ENCODE measurements around the gene SHMT2. TPM values are rescaled to one million over a fixed set of nuclear protein-coding genes. Genes with fewer than 3 reads are reported as not detected.

Gene SHMT2
- total RNA-seq, 1 experiment from 2014 or later = 280 TPM

DNA sequence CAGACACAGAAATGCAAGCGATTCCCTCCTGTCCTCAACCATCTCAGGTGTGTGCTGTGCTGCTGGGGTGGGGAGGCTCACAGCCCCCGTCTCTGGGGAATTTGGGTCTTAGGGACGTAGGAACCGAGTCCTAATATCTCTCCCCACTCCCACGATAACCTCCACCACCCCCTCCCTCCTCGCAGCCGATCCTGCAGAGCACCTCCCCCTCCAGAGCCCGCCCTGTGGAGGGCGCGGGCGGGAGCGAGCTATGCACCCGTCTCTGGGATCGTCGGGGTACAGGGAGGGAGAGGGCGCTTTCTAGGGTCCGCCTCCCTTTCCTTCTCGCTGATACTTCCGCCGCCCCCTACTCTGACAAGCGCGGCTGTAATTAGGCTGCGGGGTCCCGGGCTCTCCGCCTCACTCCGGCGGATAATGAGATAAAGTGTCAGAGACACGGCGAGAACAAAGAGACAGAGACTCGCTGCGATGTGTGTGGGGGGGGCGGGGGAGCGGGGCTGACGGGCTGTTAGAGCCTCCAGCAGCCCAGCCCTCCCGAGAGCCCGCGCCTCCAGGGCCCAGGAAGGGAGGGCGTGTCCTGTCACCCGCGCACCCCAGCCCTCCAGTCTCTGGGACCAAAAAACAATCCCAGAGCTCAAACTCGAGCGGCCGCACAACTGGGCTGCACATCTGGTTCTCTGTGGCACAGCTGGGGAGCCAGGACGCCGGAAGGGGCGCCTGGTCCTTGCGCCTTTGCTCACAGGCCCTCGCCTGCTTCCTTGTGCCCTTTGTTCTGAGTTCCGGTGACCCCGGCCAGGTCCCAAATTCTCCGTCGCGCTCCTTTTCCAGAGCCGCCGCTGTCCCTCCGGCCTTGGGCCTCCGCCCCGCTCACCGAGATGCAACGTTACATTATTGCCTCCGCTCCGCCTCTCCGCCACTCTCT lies 8.7 kb downstream of the SHMT2 start:
- Histone ChIP-seq H2AFZ (ENCODE audit: low read depth, low read length, poor library complexity, severe bottlenecking) (no peak overlapping the region), H3K27ac (ENCODE audit: low read depth, low read length) (no peak overlapping the region), H3K9me2 (ENCODE audit: insufficient read depth) (no peaks in the 10 kb centered on the region), H3K27me3 (ENCODE audit: insufficient read depth, low read length) (peaks cover 4% of the 10 kb centered on the region; the same call in 1 of the 2 replicates), H3K4me1 (ENCODE audit: control insufficient read depth in 1 of 2, insufficient read depth in 2 of 2, low read length in 2 of 2) (peaks cover 20 to 34% of the 10 kb centered on the region in 2 experiments), H3K4me2 (ENCODE audit: low read length) (peak overlapping the region; percentile 77), H3K79me2 (ENCODE audit: insufficient read depth, low read length) (no peaks in the 10 kb centered on the region; the same call in 1 of the 2 replicates), H3K36me3 (ENCODE audit: control insufficient read depth in 1 of 2, insufficient read depth in 2 of 2, low read length in 2 of 2) (peaks cover 8 to 10% of the 10 kb centered on the region in 2 experiments), H3K9me3 (ENCODE audit: control insufficient read depth in 1 of 2, insufficient read depth in 1 of 2, low read depth in 1 of 2, low read length in 2 of 2) (no peaks in the 10 kb centered on the region), H4K20me1 (ENCODE audit: insufficient read depth) (no peaks in the 10 kb centered on the region), H3K4me3 (replicated peaks in 1 of 2; ENCODE audit: low read depth in 1 of 2, low read length in 2 of 2) (no peak overlapping the region), H3K9ac (ENCODE audit: low read length) (no peak overlapping the region)
- RAD21 ChIA-PET (ENCODE audit: low non-redundant PET in 1 of 2, low total read pairs in 2 of 2, uncharacterized antibody in 2 of 2, unreplicated experiment in 2 of 2) = no interaction called here
- POLR2A ChIA-PET = interaction anchor here (3.5 kb wide), 1 partner anchor 8 kb away, joined by 16 read pairs; the partner anchor contains the start of gene SHMT2
- no peak for ATAC-seq
- intact Hi-C loops (cut with micrococcal nuclease) = no loop called here
- CTCF ChIA-PET = interaction anchor here (0.6 to 3.3 kb wide), 7 partner anchors 8 to 217 kb away, joined by 3 to 38 read pairs (median 5); partner anchors contain the start of genes INHBE, NEMP1 and SHMT2
- no TSS peak for BruUV-seq (replicated peaks)
- TF ChIP-seq FOSL1 (IDR thresholded peaks at IDR 0.05; ENCODE audit: low read depth) (no peak), CTCF (IDR thresholded peaks at IDR 0.05 in 2 of 3, conservative IDR thresholded peaks at IDR 0.05 in 1 of 3; ENCODE audit: borderline replicate concordance in 1 of 3, insufficient read depth in 1 of 3, low read depth in 2 of 3, low read length in 2 of 3) (no peak), ELF1 (IDR thresholded peaks at IDR 0.05; ENCODE audit: borderline replicate concordance, low read depth) (no peak), ZNF274 (IDR thresholded peaks at IDR 0.05; ENCODE audit: low read depth, low read length) (no peak), EGR1 (IDR thresholded peaks at IDR 0.05; ENCODE audit: low read depth) (no peak), ZFX (IDR thresholded peaks at IDR 0.05) (no peak), CBX3 (IDR thresholded peaks at IDR 0.05; ENCODE audit: low read depth) (no peak), EZH2 (IDR thresholded peaks at IDR 0.05) (no peak)
- no peak for DNase-seq (ENCODE audit: low read depth, low spot score)
